GM19455 (cell line): Measurements from ENCODE around the gene TAF10.

Experiments used
- ATAC-seq: cut with Tn5 transposase; IDR thresholded peaks from one replicate; pipeline ENCODE4 v1.9.1; 2021; ENCODE audit not compliant: unreplicated experiment

TAF10 gene

GRCh38 chr11:6561288-6561687 lies 50.7 kb downstream of the TAF10 start:
- no peak for ATAC-seq
